Activated CD8-positive, alpha-beta memory T cell treated with anti-CD3 and anti-CD28 coated beads for 48 hours (primary cell): Measurements from ENCODE around the gene CNR2.
A peak's percentile ranks its signal among the peaks of the same experiment; 100 is the strongest.
"Not testable (repeated sequence)": the region's sequence is repeated elsewhere in the genome, so short reads cannot be mapped to it uniquely, and the experiment has no call there.

Source experiments
- DNase-seq, 3 experiments: peaks; one replicate each; pipeline ENCODE4 v3.0.0-alpha.2; 2020; ENCODE audit warnings: low read depth in 2 of 3, low spot score in 2 of 3

The CNR2 gene

GRCh38 chr1:23916209-23917131 is 3.3 kb upstream of the CNR2 start:
- no peak for DNase-seq

GRCh38 chr1:23915466-23915865 is 2.3 kb upstream of the CNR2 start:
- no peak for DNase-seq

GRCh38 chr1:23914921-23915320 is 1.8 kb upstream of the CNR2 start:
- no peak for DNase-seq

GRCh38 chr1:23911921-23912320 is 1.2 kb downstream of the CNR2 start:
- no peak for DNase-seq

- no peak for DNase-seq
Measured at GRCh38 chr1:23910553-23911246, 2.5 kb downstream of the CNR2 start.

- DNase-seq, result no peak
Measured at GRCh38 chr1:23910144-23910543, 3.0 kb downstream of the CNR2 start.

- DNase-seq, result no peak
Measured at GRCh38 chr1:23909412-23909811, 3.8 kb downstream of the CNR2 start.

- DNase-seq, result no peak
Measured at GRCh38 chr1:23908453-23909341, 4.5 kb downstream of the CNR2 start.

- DNase-seq, result no peak
Measured at GRCh38 chr1:23906731-23907130, 6.4 kb downstream of the CNR2 start.

GRCh38 chr1:23905461-23906025 is 7.6 kb downstream of the CNR2 start:
- no peak for DNase-seq

- peak in 2 of 3 experiments; percentile 36 to 53 for DNase-seq
Measured at GRCh38 chr1:23904748-23905357, 8.3 kb downstream of the CNR2 start.

GRCh38 chr1:23903754-23904153 is 9.4 kb downstream of the CNR2 start:
- DNase-seq, result no peak

GRCh38 chr1:23902321-23903278 is 10.6 kb downstream of the CNR2 start:
- no peak for DNase-seq

- DNase-seq, result not testable (repeated sequence)
Measured at GRCh38 chr1:23900017-23900416, 13.1 kb downstream of the CNR2 start.

GRCh38 chr1:23899070-23899469 is 14.1 kb downstream of the CNR2 start:
- DNase-seq, result no peak

- DNase-seq, result no peak
Measured at GRCh38 chr1:23897083-23897482, 16.1 kb downstream of the CNR2 start.

GRCh38 chr1:23896491-23896890 is 16.7 kb downstream of the CNR2 start:
- DNase-seq, result no peak

- DNase-seq, result no peak
Measured at GRCh38 chr1:23895993-23896392, 17.2 kb downstream of the CNR2 start.

GRCh38 chr1:23895082-23895481 is 18.1 kb downstream of the CNR2 start:
- no peak for DNase-seq
